Mesenchymal stem cell (in vitro differentiated cells and primary cell): ENCODE data around the gene FUS.
"Not testable (repeated sequence)": the region's sequence is repeated elsewhere in the genome, so short reads cannot be mapped to it uniquely, and the experiment has no call there.

Experiments
- DNase-seq: peaks from one replicate; pipeline ENCODE4 v3.0.0-alpha.2; 2013
- H2AFZ ChIP-seq: one replicate; pipeline ENCODE4 v1.6.1; 2013; ENCODE audit warnings: low read depth, mild to moderate bottlenecking, control low read depth, inconsistent platforms, low read length, moderate library complexity
- H2AK5ac ChIP-seq: 2 replicates; pipeline ENCODE4 v1.6.1; 2013; ENCODE audit warnings: low read length, moderate library complexity, mild to moderate bottlenecking, inconsistent platforms; ENCODE audit not compliant: severe bottlenecking
- H2BK120ac ChIP-seq: one replicate; pipeline ENCODE4 v1.6.1; 2013; ENCODE audit warnings: low read depth, mild to moderate bottlenecking, inconsistent platforms, low read length, moderate library complexity
- H2BK12ac ChIP-seq, 2 experiments: one replicate each; pipeline ENCODE4 v1.6.1; 2013; ENCODE audit warnings: inconsistent platforms in 2 of 2, low read length in 2 of 2, mild to moderate bottlenecking in 2 of 2, moderate library complexity in 2 of 2, control low read depth in 1 of 2
- H2BK15ac ChIP-seq: one replicate; pipeline ENCODE4 v1.6.1; 2013; ENCODE audit warnings: mild to moderate bottlenecking, low read depth, inconsistent platforms; ENCODE audit not compliant: poor library complexity, severe bottlenecking
- H2BK5ac ChIP-seq: 2 replicates; pipeline ENCODE4 v1.6.1; 2013; ENCODE audit warnings: low read depth, mild to moderate bottlenecking, low read length, control low read depth, inconsistent platforms; ENCODE audit not compliant: poor library complexity, severe bottlenecking
- H3K14ac ChIP-seq, 2 experiments: one replicate each; pipeline ENCODE4 v1.6.1; 2013; ENCODE audit warnings: inconsistent platforms in 2 of 2, low read length in 2 of 2, control low read depth in 1 of 2, mild to moderate bottlenecking in 1 of 2, moderate library complexity in 1 of 2
- H3K18ac ChIP-seq, 2 experiments: one replicate each; pipeline ENCODE4 v1.6.1; 2013; ENCODE audit warnings: inconsistent platforms in 2 of 2, low read length in 2 of 2, control low read depth in 1 of 2, low read depth in 1 of 2, mild to moderate bottlenecking in 1 of 2
- H3K23ac ChIP-seq, 2 experiments: one replicate each; pipeline ENCODE4 v1.6.1; 2013; ENCODE audit warnings: inconsistent platforms in 2 of 2, low read length in 2 of 2, mild to moderate bottlenecking in 2 of 2, moderate library complexity in 2 of 2, control low read depth in 1 of 2
- H3K27ac ChIP-seq: 2 replicates; pipeline ENCODE4 v1.5.1; 2013; ENCODE audit warnings: mild to moderate bottlenecking, moderate library complexity, low read length, control low read depth, inconsistent platforms; ENCODE audit not compliant: poor library complexity, severe bottlenecking
- H3K27me3 ChIP-seq, 2 experiments: 2 replicates each; pipeline versions ENCODE4 v1.6.1 to v1.7.0; 2013; ENCODE audit warnings: low read length in 2 of 2, mild to moderate bottlenecking in 2 of 2, moderate library complexity in 2 of 2, control low read depth in 1 of 2, inconsistent platforms in 1 of 2; ENCODE audit not compliant: control insufficient read depth in 1 of 2, insufficient read depth in 1 of 2
- H3K36me3 ChIP-seq, 2 experiments: 2 replicates each; pipeline versions ENCODE4 v1.6.1 to v1.7.0; 2013; ENCODE audit warnings: low read length in 2 of 2, control low read depth in 1 of 2, inconsistent platforms in 1 of 2, low read depth in 1 of 2, mild to moderate bottlenecking in 1 of 2; ENCODE audit not compliant: insufficient read depth in 2 of 2, control insufficient read depth in 1 of 2
- H3K4ac ChIP-seq, 2 experiments: one replicate each; pipeline ENCODE4 v1.6.1; 2013; ENCODE audit warnings: inconsistent platforms in 2 of 2, low read length in 2 of 2, mild to moderate bottlenecking in 2 of 2, moderate library complexity in 2 of 2, control low read depth in 1 of 2, low read depth in 1 of 2
- H3K4me1 ChIP-seq: 2 replicates; pipeline ENCODE4 v1.6.1; 2013; ENCODE audit warnings: low read depth, low read length, control low read depth; ENCODE audit not compliant: control insufficient read depth, insufficient read depth
- H3K4me2 ChIP-seq: 2 replicates; pipeline ENCODE4 v1.6.1; 2013; ENCODE audit warnings: low read length, mild to moderate bottlenecking, inconsistent platforms; ENCODE audit not compliant: poor library complexity, severe bottlenecking
- H3K4me3 ChIP-seq, 2 experiments: 2 replicates each; pipeline versions ENCODE4 v1.5.1 to v1.7.0; 2013; ENCODE audit warnings: low read length in 2 of 2, mild to moderate bottlenecking in 2 of 2, control low read depth in 1 of 2, low read depth in 1 of 2; ENCODE audit not compliant: insufficient read depth in 1 of 2
- H3K79me1 ChIP-seq: replicated peaks from 2 replicates; pipeline ENCODE4 v1.6.1; 2013; ENCODE audit warnings: mild to moderate bottlenecking, control low read depth, low read length, inconsistent platforms; ENCODE audit not compliant: poor library complexity, severe bottlenecking
- H3K9ac ChIP-seq: 2 replicates; pipeline ENCODE4 v1.7.0; 2013; ENCODE audit warnings: mild to moderate bottlenecking, low read length, moderate library complexity
- H3K9me3 ChIP-seq: 2 replicates; pipeline ENCODE4 v1.7.0; 2013; ENCODE audit warnings: mild to moderate bottlenecking, low read length; ENCODE audit not compliant: control insufficient read depth
- H4K8ac ChIP-seq: one replicate; pipeline ENCODE4 v1.6.1; 2013; ENCODE audit warnings: inconsistent platforms, mild to moderate bottlenecking, low read length, moderate library complexity
- H4K91ac ChIP-seq: one replicate; pipeline ENCODE4 v1.6.1; 2013; ENCODE audit warnings: mild to moderate bottlenecking, low read length, inconsistent platforms
- WGBS: methylation state at CpG from one replicate; pipeline ENCODE4 v1.1.7; 2013; ENCODE audit warnings: mixed read lengths; 5-methylcytosine and 5-hydroxymethylcytosine counted together

FUS gene

GRCh38 chr16:31196324-31197088 is 16.6 kb downstream of the FUS start:
- Histone ChIP-seq H3K23ac (no peak overlapping the region), H3K36me3 (peaks cover 78 to 87% of the 10 kb centered on the region in 2 experiments), H3K9ac (no peak overlapping the region), H3K9me3 (no peaks in the 10 kb centered on the region), H3K27ac (no peak overlapping the region), H3K4me1 (peaks cover 2% of the 10 kb centered on the region), H2BK5ac (no peak overlapping the region), H3K4ac (no peak overlapping the region), H2BK12ac (no peak overlapping the region), H2AFZ (no peak overlapping the region), H3K27me3 (no peaks in the 10 kb centered on the region), H3K4me3 (no peak overlapping the region), H2BK120ac (no peak overlapping the region), H3K79me1 (peaks cover 20% of the 10 kb centered on the region), H4K8ac (no peak overlapping the region), H4K91ac (no peak overlapping the region), H3K4me2 (no peak overlapping the region), H3K18ac (no peak overlapping the region), H2BK15ac (no peak overlapping the region), H2AK5ac (no peak overlapping the region), H3K14ac (no peak overlapping the region)
- 94% methylated on average over 16 of the region's 17 CpGs for WGBS
- no peak for DNase-seq

DNA sequence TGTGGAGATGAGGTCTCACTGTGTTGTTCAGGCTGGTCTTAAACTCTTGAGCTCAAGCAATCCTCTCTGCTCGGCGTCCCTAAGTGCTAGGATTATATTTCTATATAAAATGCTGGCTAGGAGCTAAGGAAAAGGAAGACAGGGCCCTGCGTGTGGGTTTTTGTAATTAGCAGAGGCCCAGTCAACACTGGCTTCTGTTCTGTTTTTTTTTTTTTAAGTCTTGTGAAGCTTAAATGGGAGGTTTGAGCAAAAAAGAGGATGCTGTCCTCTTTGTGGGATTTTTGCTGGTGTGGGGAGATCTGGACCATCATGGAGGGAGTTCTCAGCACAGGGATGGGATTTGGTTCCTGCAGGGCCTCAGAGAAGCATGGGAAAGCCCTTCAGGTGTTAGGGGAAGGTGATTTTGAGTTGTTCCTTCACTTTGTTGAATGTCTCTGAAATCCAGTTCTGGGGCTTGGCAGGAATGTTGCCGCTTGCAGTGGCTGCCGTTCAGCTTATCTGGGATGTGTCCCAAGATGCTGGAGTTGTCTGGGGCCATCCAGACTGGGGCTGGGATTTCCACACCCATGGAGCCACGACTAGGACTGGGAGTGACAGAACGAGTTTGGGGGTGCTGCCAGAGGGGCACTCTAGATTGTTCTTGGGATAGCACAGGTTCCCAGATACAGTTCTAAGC is 18.4 kb downstream of the FUS start:
- no peak for DNase-seq
- no peak overlapping the region for H3K23ac ChIP-seq
- no peak overlapping the region for H3K4me3 ChIP-seq
- no peak overlapping the region for H2BK120ac ChIP-seq
- peaks cover 0 to 3% of the 10 kb centered on the region in 2 experiments for H3K27me3 ChIP-seq
- no peaks in the 10 kb centered on the region for H3K9me3 ChIP-seq
- 92% methylated on average over 7 of the region's 7 CpGs for whole genome bisulfite sequencing
- peaks cover 15% of the 10 kb centered on the region for H3K4me1 ChIP-seq
- peak overlapping the region; percentile 17 for H3K9ac ChIP-seq
- no peak overlapping the region for H2AK5ac ChIP-seq
- H2BK15ac ChIP-seq, result no peak overlapping the region
- no peak overlapping the region for H3K4ac ChIP-seq
- H4K91ac ChIP-seq, result no peak overlapping the region
- no peak overlapping the region for H2BK5ac ChIP-seq
- peaks cover 13% of the 10 kb centered on the region for H3K79me1 ChIP-seq
- H3K14ac ChIP-seq, result no peak overlapping the region
- H3K27ac ChIP-seq, result no peak overlapping the region
- no peak overlapping the region for H3K18ac ChIP-seq
- H2BK12ac ChIP-seq, result no peak overlapping the region
- H3K36me3 ChIP-seq, result peaks cover 68 to 69% of the 10 kb centered on the region in 2 experiments
- H3K4me2 ChIP-seq, result no peak overlapping the region
- H4K8ac ChIP-seq, result no peak overlapping the region
- no peak overlapping the region for H2AFZ ChIP-seq

- Histone ChIP-seq H2BK15ac (no peak overlapping the region), H3K14ac (no peak overlapping the region), H4K8ac (no peak overlapping the region), H2AK5ac (no peak overlapping the region), H3K9ac (no peak overlapping the region), H4K91ac (no peak overlapping the region), H3K36me3 (peaks cover 57 to 58% of the 10 kb centered on the region in 2 experiments), H3K18ac (no peak overlapping the region), H3K79me1 (peaks cover 12% of the 10 kb centered on the region), H3K4me3 (no peak overlapping the region), H2BK12ac (peak overlapping the region in 1 of 2 experiments; percentile 43), H2BK5ac (no peak overlapping the region), H3K27ac (no peak overlapping the region), H3K27me3 (peaks cover 0 to 10% of the 10 kb centered on the region in 2 experiments), H3K4me2 (no peak overlapping the region), H3K23ac (no peak overlapping the region), H2AFZ (no peak overlapping the region), H3K9me3 (no peaks in the 10 kb centered on the region), H3K4ac (no peak overlapping the region), H3K4me1 (peaks cover 15% of the 10 kb centered on the region), H2BK120ac (no peak overlapping the region)
- 97% methylated on average over 5 of the region's 5 CpGs for WGBS
- DNase-seq, result no peak
These were observed 19.6 kb downstream of the FUS start for GRCh38 chr16:31199430-31200041.

DNA sequence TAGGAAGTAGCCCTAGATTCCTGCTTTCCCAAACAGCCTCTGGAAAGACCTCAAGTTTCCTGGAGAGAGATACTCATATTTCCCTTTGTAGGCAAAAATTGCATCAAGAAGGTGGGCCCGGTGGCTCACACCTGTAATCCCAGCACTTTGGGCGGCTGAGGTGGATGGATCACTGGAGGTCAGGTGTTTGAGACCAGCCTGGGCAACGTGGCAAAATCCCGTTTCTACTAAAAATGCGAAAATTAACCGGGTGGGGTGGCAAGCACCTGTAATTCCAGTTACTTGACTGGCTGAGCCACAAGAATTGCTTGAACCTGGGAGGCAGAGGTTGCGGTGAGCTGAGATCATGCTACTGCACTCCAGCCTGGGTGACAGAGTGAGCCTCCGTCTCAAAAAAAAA is 20.2 kb downstream of the FUS start:
- not testable (repeated sequence) for H2BK5ac ChIP-seq, H2AK5ac ChIP-seq, H3K18ac ChIP-seq, H2BK12ac ChIP-seq, H2BK120ac ChIP-seq, H3K9me3 ChIP-seq, H3K27ac ChIP-seq, H3K23ac ChIP-seq, H3K4me2 ChIP-seq, H4K91ac ChIP-seq, DNase-seq, H3K4me3 ChIP-seq, H2AFZ ChIP-seq, H3K9ac ChIP-seq, H2BK15ac ChIP-seq, H3K14ac ChIP-seq, H4K8ac ChIP-seq, H3K4ac ChIP-seq
- Histone ChIP-seq H3K79me1 (peaks cover 12% of the 10 kb centered on the region), H3K4me1 (peaks cover 15% of the 10 kb centered on the region), H3K27me3 (peaks cover 0 to 15% of the 10 kb centered on the region in 2 experiments), H3K36me3 (peaks cover 51 to 53% of the 10 kb centered on the region in 2 experiments)
- 94% methylated on average over 8 of the region's 8 CpGs for WGBS
